Large intestine (tissue), 3 donors: ENCODE measurements around the gene MED13. TPM values are rescaled to one million over a fixed set of nuclear protein-coding genes. Genes with fewer than 3 reads are reported as not detected.
"Not testable (repeated sequence)": the region's sequence is repeated elsewhere in the genome, so short reads cannot be mapped to it uniquely, and the experiment has no call there.

Experiments
- DNase-seq, 2 donors: peaks; one replicate each; pipeline versions ENCODE4 v3.0.0 to v3.0.0-alpha.2; 2013
- H3K27ac ChIP-seq: one replicate; pipeline ENCODE4 v1.5.1; 2013; ENCODE audit warnings: low read length
- H3K27me3 ChIP-seq: 2 replicates; pipeline ENCODE4 v1.6.1; 2013; ENCODE audit warnings: low read length; ENCODE audit not compliant: control insufficient read depth, insufficient read depth
- H3K36me3 ChIP-seq: 2 replicates; pipeline ENCODE4 v1.6.1; 2013; ENCODE audit warnings: low read length; ENCODE audit not compliant: control insufficient read depth, insufficient read depth
- H3K4me1 ChIP-seq: one replicate; pipeline ENCODE4 v1.6.1; 2013; ENCODE audit warnings: low read length; ENCODE audit not compliant: control insufficient read depth, insufficient read depth
- H3K4me3 ChIP-seq: one replicate; pipeline ENCODE4 v1.5.1; 2013; ENCODE audit warnings: low read length
- H3K9me3 ChIP-seq: one replicate; pipeline ENCODE4 v1.6.1; 2013; ENCODE audit warnings: mild to moderate bottlenecking, low read depth, low read length, moderate library complexity; ENCODE audit not compliant: control insufficient read depth
- WGBS: methylation state at CpG from one replicate; pipeline ENCODE4 v1.1.5; 2013; ENCODE audit warnings: low lambda C conversion rate; ENCODE audit not compliant: insufficient coverage; 5-methylcytosine and 5-hydroxymethylcytosine counted together
- polyA plus RNA-seq: library from polyadenylated mRNA; unstranded; fragments of 120-200 nt; gene quantifications from one replicate; pipeline ENCODE4 v1.2.1, GENCODE V29; 2013

The MED13 gene
- polyA plus RNA-seq, 1 donor, result 29.3 TPM

- no peak for DNase-seq
- WGBS, result no CpG with 5 or more reads among the region's 2 CpGs
- Histone ChIP-seq H3K27ac (no peak overlapping the region), H3K27me3 (no peaks in the 10 kb centered on the region), H3K4me3 (no peak overlapping the region), H3K9me3 (no peaks in the 10 kb centered on the region), H3K36me3 (peaks cover 67% of the 10 kb centered on the region), H3K4me1 (no peaks in the 10 kb centered on the region)
These were observed 32.6 kb downstream of the MED13 start for GRCh38 chr17:62032480-62032879.

- H3K27me3 ChIP-seq, result no peaks in the 10 kb centered on the region
- H3K36me3 ChIP-seq, result peaks cover 80% of the 10 kb centered on the region
- no peaks in the 10 kb centered on the region for H3K9me3 ChIP-seq
- no peak overlapping the region for H3K4me3 ChIP-seq
- no peak for DNase-seq
- H3K27ac ChIP-seq, result no peak overlapping the region
- H3K4me1 ChIP-seq, result no peaks in the 10 kb centered on the region
- WGBS, result no CpG with 5 or more reads among the region's 6 CpGs
These were observed 34.8 kb downstream of the MED13 start for GRCh38 chr17:62030264-62030663.

DNA sequence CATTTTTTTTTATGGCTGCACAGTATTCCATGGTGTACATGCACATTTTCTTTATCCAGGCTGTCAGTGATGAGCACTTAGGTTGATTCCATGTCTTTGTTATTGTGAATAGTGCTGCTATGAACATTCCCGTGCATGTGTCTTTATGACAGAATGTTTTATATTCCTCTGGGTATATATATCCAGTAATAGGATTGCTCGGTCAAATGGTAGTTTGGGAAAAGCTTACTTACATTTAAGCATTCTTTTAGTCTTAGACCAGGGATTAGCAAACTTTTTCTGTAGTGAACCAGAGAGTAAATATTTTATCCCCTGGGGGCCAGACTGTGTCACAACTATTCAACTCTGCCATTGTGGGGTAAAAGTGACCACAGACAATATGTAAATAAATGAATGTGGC, 40.2 kb downstream of the MED13 start:
- WGBS, result no CpG with 5 or more reads among the region's 2 CpGs
- no peak overlapping the region for H3K27ac ChIP-seq
- H3K36me3 ChIP-seq, result peaks cover 75% of the 10 kb centered on the region
- no peaks in the 10 kb centered on the region for H3K4me1 ChIP-seq
- DNase-seq, result no peak
- H3K9me3 ChIP-seq, result peaks cover 2% of the 10 kb centered on the region
- no peak overlapping the region for H3K4me3 ChIP-seq
- no peaks in the 10 kb centered on the region for H3K27me3 ChIP-seq

GRCh38 chr17:62017912-62018311, 47.2 kb downstream of the MED13 start:
- Histone ChIP-seq H3K4me3 (no peak overlapping the region), H3K4me1 (no peaks in the 10 kb centered on the region), H3K27ac (no peak overlapping the region), H3K27me3 (no peaks in the 10 kb centered on the region), H3K36me3 (peaks cover 36% of the 10 kb centered on the region), H3K9me3 (peaks cover 2% of the 10 kb centered on the region)
- DNase-seq, result no peak

DNA sequence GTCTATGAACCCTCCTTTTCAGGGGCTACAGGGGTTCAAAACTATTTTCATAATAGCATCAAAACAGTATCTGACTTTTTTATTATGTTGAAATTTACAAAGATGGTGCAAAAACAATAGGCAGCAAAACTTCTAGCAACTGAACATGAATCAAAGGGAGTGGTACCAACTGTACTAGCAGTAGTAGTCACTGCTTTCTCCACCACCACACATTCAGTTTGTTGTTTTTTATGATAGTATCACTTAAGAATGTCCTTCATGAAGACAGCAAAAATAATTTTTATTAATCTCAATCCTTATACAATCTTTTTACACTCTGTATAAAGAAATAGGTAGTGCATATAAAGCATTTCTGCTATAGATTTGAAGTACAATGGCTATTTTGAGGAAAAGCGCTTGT, 47.6 kb downstream of the MED13 start:
- Histone ChIP-seq H3K36me3 (peaks cover 36% of the 10 kb centered on the region), H3K27me3 (no peaks in the 10 kb centered on the region), H3K9me3 (peaks cover 2% of the 10 kb centered on the region), H3K4me3 (no peak overlapping the region), H3K4me1 (no peaks in the 10 kb centered on the region), H3K27ac (no peak overlapping the region)
- WGBS, result 100% methylated on average over 1 of the region's 1 CpG
- no peak for DNase-seq

DNA sequence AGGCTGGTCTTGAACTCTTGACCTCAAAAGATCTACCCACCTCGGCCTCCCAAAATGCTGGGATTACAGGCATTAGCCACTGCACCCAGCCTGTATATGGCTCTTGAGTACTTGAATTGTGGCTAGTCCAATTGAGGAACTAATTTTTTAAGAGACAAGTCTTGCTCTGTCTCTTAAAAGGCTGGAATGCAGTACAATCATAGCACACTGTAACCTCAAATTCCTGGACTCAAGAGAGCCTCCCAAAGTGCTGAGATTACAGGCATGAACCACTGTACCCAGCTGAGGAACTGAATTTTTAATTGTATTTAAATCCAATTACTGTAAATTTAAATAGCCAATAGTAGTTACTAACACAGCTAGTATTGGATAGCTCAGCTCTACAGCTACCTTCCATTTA, 50.6 kb downstream of the MED13 start:
- Histone ChIP-seq H3K36me3 (peaks cover 39% of the 10 kb centered on the region), H3K27ac (no peak overlapping the region), H3K27me3 (no peaks in the 10 kb centered on the region), H3K4me3 (no peak overlapping the region), H3K4me1 (no peaks in the 10 kb centered on the region), H3K9me3 (no peaks in the 10 kb centered on the region)
- DNase-seq, result no peak
- no CpG with 5 or more reads among the region's 1 CpG for WGBS

DNA sequence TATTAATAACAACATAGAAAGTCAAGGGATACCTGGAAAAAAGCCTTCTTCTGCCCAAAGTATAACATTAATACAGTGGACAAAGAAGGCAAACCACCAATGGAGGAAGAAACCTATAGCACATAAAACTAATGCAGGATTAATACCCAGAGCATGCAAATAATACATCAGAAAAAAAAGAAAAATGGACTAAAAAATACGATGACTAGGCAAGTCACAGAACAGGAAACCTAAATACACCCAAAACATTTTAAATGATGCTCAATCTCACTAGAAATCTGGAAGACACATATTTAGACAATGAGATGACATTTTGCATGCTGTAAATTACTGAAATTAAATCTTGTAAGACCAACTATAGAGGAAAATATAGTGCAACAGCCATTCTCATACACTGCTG, 55.9 kb downstream of the MED13 start:
- H3K4me1 ChIP-seq, result no peaks in the 10 kb centered on the region
- no peak for DNase-seq
- 100% methylated on average over 1 of the region's 1 CpG for WGBS

DNA sequence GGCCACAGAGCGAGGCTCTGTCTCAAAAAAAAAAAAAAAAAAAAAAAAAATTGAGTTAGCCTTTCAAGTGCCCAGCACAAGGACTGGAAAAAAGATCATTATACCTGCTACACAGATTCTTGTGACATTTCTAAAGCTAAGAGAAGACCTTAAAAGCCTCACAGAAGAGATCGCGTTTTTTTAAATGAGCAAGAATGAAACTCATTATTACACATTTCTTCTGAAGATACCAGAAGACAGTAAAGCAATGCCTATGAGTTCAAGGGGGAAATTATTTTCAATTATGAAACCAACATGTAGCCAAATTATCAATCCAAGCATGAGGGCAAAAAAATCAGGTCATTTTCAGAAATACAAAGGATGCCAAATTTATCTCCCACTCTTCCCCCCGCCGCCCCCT, 56.8 kb downstream of the MED13 start:
- H3K27me3 ChIP-seq, result no peaks in the 10 kb centered on the region
- no peak overlapping the region for H3K4me3 ChIP-seq
- DNase-seq, result no peak
- peaks cover 51% of the 10 kb centered on the region for H3K36me3 ChIP-seq
- no peaks in the 10 kb centered on the region for H3K9me3 ChIP-seq
- H3K4me1 ChIP-seq, result no peaks in the 10 kb centered on the region
- no CpG with 5 or more reads among the region's 5 CpGs for WGBS
- no peak overlapping the region for H3K27ac ChIP-seq

More for the DNA sequence above, 55.9 kb downstream of the MED13 start:
- Histone ChIP-seq H3K27ac (no peak overlapping the region), H3K9me3 (no peaks in the 10 kb centered on the region), H3K4me3 (no peak overlapping the region), H3K36me3 (peaks cover 52% of the 10 kb centered on the region), H3K27me3 (no peaks in the 10 kb centered on the region)

DNA sequence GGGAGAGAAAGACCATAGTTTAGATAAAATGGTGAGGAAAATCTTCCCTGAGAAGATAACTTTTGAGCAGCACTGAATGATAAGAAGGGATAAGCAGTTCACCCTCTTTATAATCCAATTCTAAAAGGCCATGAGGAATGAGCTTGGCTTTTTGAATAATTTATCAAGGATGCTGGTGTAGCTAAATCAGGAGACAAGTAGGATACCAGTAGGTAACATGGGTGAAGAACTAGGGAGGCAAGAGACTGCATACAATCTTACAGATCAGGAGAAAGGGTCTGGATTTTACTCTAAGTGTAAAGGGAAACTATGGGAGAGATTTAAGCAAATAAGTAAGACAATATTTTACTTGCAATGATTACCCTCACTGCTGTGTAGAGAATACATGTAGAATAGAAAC, 60.7 kb downstream of the MED13 start:
- no peaks in the 10 kb centered on the region for H3K9me3 ChIP-seq
- H3K27ac ChIP-seq, result no peak overlapping the region
- H3K4me1 ChIP-seq, result no peaks in the 10 kb centered on the region
- DNase-seq, result no peak
- peaks cover 33% of the 10 kb centered on the region for H3K36me3 ChIP-seq
- H3K27me3 ChIP-seq, result no peaks in the 10 kb centered on the region
- no peak overlapping the region for H3K4me3 ChIP-seq

GRCh38 chr17:62003141-62003540, 61.9 kb downstream of the MED13 start:
- WGBS, result no CpG with 5 or more reads among the region's 3 CpGs
- peaks cover 30% of the 10 kb centered on the region for H3K36me3 ChIP-seq
- H3K27ac ChIP-seq, DNase-seq, H3K9me3 ChIP-seq, H3K4me3 ChIP-seq, H3K4me1 ChIP-seq, H3K27me3 ChIP-seq: not testable (repeated sequence)

- Histone ChIP-seq H3K27ac (no peak overlapping the region), H3K9me3 (no peaks in the 10 kb centered on the region), H3K4me3 (no peak overlapping the region), H3K36me3 (peaks cover 24% of the 10 kb centered on the region), H3K27me3 (no peaks in the 10 kb centered on the region), H3K4me1 (no peaks in the 10 kb centered on the region)
- no peak for DNase-seq
- 96% methylated on average over 2 of the region's 2 CpGs for WGBS
These were observed 64.0 kb downstream of the MED13 start for GRCh38 chr17:62001105-62001504.
